H9 (cell line): ENCODE data around the gene NDUFV2. TPM values are rescaled to one million over a fixed set of nuclear protein-coding genes. Genes with fewer than 3 reads are reported as not detected.
A peak's percentile ranks its signal among the peaks of the same experiment; 100 is the strongest.

Experiments used
- DNase-seq: peaks from one replicate; pipeline ENCODE4 v3.0.0-alpha.2; 2017
- H2AFZ ChIP-seq: one replicate; pipeline ENCODE4 v1.6.1; 2013; ENCODE audit warnings: mild to moderate bottlenecking, low read length, control low read depth, moderate library complexity
- H2AK5ac ChIP-seq: 2 replicates; pipeline ENCODE4 v1.6.1; 2013; ENCODE audit warnings: low read length, control low read depth, mixed read lengths; ENCODE audit not compliant: insufficient read length
- H2BK120ac ChIP-seq: one replicate; pipeline ENCODE4 v1.6.1; 2013; ENCODE audit warnings: low read depth, mild to moderate bottlenecking, low read length, control low read depth, inconsistent platforms; ENCODE audit not compliant: poor library complexity, severe bottlenecking
- H2BK12ac ChIP-seq: 2 replicates; pipeline ENCODE4 v1.6.1; 2013; ENCODE audit warnings: low read length, control low read depth, mixed read lengths, low read depth; ENCODE audit not compliant: insufficient read length
- H2BK15ac ChIP-seq: 2 replicates; pipeline ENCODE4 v1.6.1; 2013; ENCODE audit warnings: low read depth, low read length, control low read depth
- H2BK20ac ChIP-seq: one replicate; pipeline ENCODE4 v1.6.1; 2013; ENCODE audit warnings: low read depth, mild to moderate bottlenecking, low read length, control low read depth, inconsistent platforms; ENCODE audit not compliant: poor library complexity, severe bottlenecking
- H2BK5ac ChIP-seq: 2 replicates; pipeline ENCODE4 v1.6.1; 2013; ENCODE audit warnings: low read length, control low read depth, mixed read lengths; ENCODE audit not compliant: insufficient read length
- H3K14ac ChIP-seq: 2 replicates; pipeline ENCODE4 v1.6.1; 2013; ENCODE audit warnings: low read length, control low read depth; ENCODE audit not compliant: insufficient read depth
- H3K18ac ChIP-seq: 2 replicates; pipeline ENCODE4 v1.6.1; 2013; ENCODE audit warnings: low read depth, mild to moderate bottlenecking, mixed read lengths, low read length, control low read depth; ENCODE audit not compliant: insufficient read length
- H3K23ac ChIP-seq: 2 replicates; pipeline ENCODE4 v1.6.1; 2013; ENCODE audit warnings: low read length, control low read depth, mixed read lengths, low read depth; ENCODE audit not compliant: insufficient read length
- H3K23me2 ChIP-seq: 2 replicates; pipeline ENCODE4 v1.6.1; 2013; ENCODE audit warnings: low read depth, mild to moderate bottlenecking, mixed read lengths, low read length, control low read depth; ENCODE audit not compliant: insufficient read length, poor library complexity, severe bottlenecking
- H3K27ac ChIP-seq: 2 replicates; pipeline ENCODE4 v1.5.1; 2013; ENCODE audit warnings: low read length, control low read depth, mixed read lengths, low read depth; ENCODE audit not compliant: insufficient read length
- H3K27me3 ChIP-seq: 2 replicates; pipeline ENCODE4 v1.6.1; 2013; ENCODE audit warnings: low read length, control low read depth, inconsistent platforms; ENCODE audit not compliant: insufficient read depth
- H3K4ac ChIP-seq: 2 replicates; pipeline ENCODE4 v1.6.1; 2013; ENCODE audit warnings: low read depth, mild to moderate bottlenecking, control low read depth, inconsistent platforms, low read length, moderate library complexity
- H3K4me1 ChIP-seq: 2 replicates; pipeline ENCODE4 v1.6.1; 2013; ENCODE audit warnings: low read length, control low read depth, inconsistent platforms; ENCODE audit not compliant: insufficient read depth
- H3K4me2 ChIP-seq: 2 replicates; pipeline ENCODE4 v1.6.1; 2013; ENCODE audit warnings: low read length, control low read depth, mixed read lengths; ENCODE audit not compliant: insufficient read length, insufficient read depth
- H3K56ac ChIP-seq: 2 replicates; pipeline ENCODE4 v1.6.1; 2013; ENCODE audit warnings: low read depth, mild to moderate bottlenecking, mixed read lengths, low read length, control low read depth; ENCODE audit not compliant: insufficient read length
- H3K79me1 ChIP-seq: 2 replicates; pipeline ENCODE4 v1.6.1; 2013; ENCODE audit warnings: low read depth, mild to moderate bottlenecking, moderate library complexity, low read length, control low read depth, inconsistent platforms; ENCODE audit not compliant: insufficient read depth, poor library complexity, severe bottlenecking
- H3K79me2 ChIP-seq: 2 replicates; pipeline ENCODE4 v1.6.1; 2013; ENCODE audit warnings: low read length, control low read depth, inconsistent platforms; ENCODE audit not compliant: insufficient read depth
- H3K9ac ChIP-seq: 2 replicates; pipeline ENCODE4 v1.6.1; 2013; ENCODE audit warnings: low read length, control low read depth, mixed read lengths; ENCODE audit not compliant: insufficient read length; ENCODE audit errors: extremely low read depth
- H3K9me3 ChIP-seq: one replicate; pipeline ENCODE4 v1.6.1; 2013; ENCODE audit warnings: low read depth, low read length, inconsistent platforms; ENCODE audit not compliant: control insufficient read depth
- H3T11ph ChIP-seq: one replicate; pipeline ENCODE4 v1.6.1; 2013; ENCODE audit warnings: mild to moderate bottlenecking, low read length, control low read depth, inconsistent platforms
- H4K20me1 ChIP-seq: one replicate; pipeline ENCODE4 v1.6.1; 2013; ENCODE audit not compliant: control insufficient read depth, insufficient read length, insufficient read depth
- H4K5ac ChIP-seq: 2 replicates; pipeline ENCODE4 v1.6.1; 2013; ENCODE audit warnings: low read depth, mild to moderate bottlenecking, mixed read lengths, low read length, control low read depth; ENCODE audit not compliant: insufficient read length
- H4K8ac ChIP-seq: replicated peaks from 2 replicates; pipeline ENCODE4 v1.6.1; 2013; ENCODE audit warnings: low read length, control low read depth, mixed read lengths, low read depth; ENCODE audit not compliant: insufficient read length
- H4K91ac ChIP-seq: 2 replicates; pipeline ENCODE4 v1.6.1; 2013; ENCODE audit warnings: low read depth, mild to moderate bottlenecking, moderate library complexity, mixed read lengths, low read length, control low read depth; ENCODE audit not compliant: insufficient read length
- H3K27ac Mint-ChIP-seq, 3 experiments: 2 replicates in 2 of 3; 3 replicates in 1 of 3; pipeline ENCODE4 v1.8.0; 2020 to 2021; ENCODE audit warnings: mixed read lengths in 3 of 3, mild to moderate bottlenecking in 1 of 3, moderate library complexity in 1 of 3
- H3K27me3 Mint-ChIP-seq: 2 replicates; pipeline ENCODE4 v1.8.0; 2021; ENCODE audit warnings: low read depth, mild to moderate bottlenecking, moderate library complexity, mixed read lengths
- H3K36me3 Mint-ChIP-seq, 3 experiments: 2 replicates in 2 of 3; 3 replicates in 1 of 3; pipeline ENCODE4 v1.8.0; 2020 to 2021; ENCODE audit warnings: low read depth in 3 of 3, mixed read lengths in 3 of 3; ENCODE audit not compliant: insufficient read depth in 1 of 3
- H3K4me1 Mint-ChIP-seq, 2 experiments: 2 replicates each; pipeline ENCODE4 v1.8.0; 2020; ENCODE audit warnings: mixed read lengths in 2 of 2
- H3K4me3 Mint-ChIP-seq, 2 experiments: 2 replicates in 1 of 2; 3 replicates in 1 of 2; pipeline ENCODE4 v1.8.0; 2020 to 2021; ENCODE audit warnings: mild to moderate bottlenecking in 2 of 2, mixed read lengths in 2 of 2, moderate library complexity in 1 of 2
- H3K9me3 Mint-ChIP-seq, 2 experiments: 2 replicates in 1 of 2; 3 replicates in 1 of 2; pipeline ENCODE4 v1.8.0; 2020; ENCODE audit warnings: mild to moderate bottlenecking in 2 of 2, mixed read lengths in 2 of 2, moderate library complexity in 1 of 2
- WGBS: extraction: QIAGEN DNeasy Blood & Tissue Kit; methylation state at CpG from one replicate; pipeline ENCODE4 v1.1.7; 2013; ENCODE audit warnings: missing lambda C conversion rate, low lambda C conversion rate, mixed read lengths; ENCODE audit not compliant: insufficient read length; ENCODE audit errors: extremely low coverage; 5-methylcytosine and 5-hydroxymethylcytosine counted together
- total RNA-seq: library from RNA; stranded (reverse); gene quantifications from 2 replicates; pipeline ENCODE4 v1.2.1, GENCODE V29; 2021
- TF ChIP-seq, protein P1 (sequence below): fragments of 200-600 bp; sonication (generic); conservative IDR thresholded peaks from 3 replicates; pipeline ENCODE4 v1.8.0; 2021; ENCODE audit warnings: antibody characterized with exemption, mild to moderate bottlenecking

Gene NDUFV2
- total RNA-seq, 1 experiment from 2014 or later = 206 TPM

GRCh38 chr18:9079818-9080528, 22.5 kb upstream of the NDUFV2 start:
- no peak for DNase-seq
- peak overlapping the region in 1 of 3 experiments; percentile 91; a peak in 3 of 7 replicates for H3K27ac Mint-ChIP-seq
- H3K14ac ChIP-seq = no peak overlapping the region
- no peaks in the 10 kb centered on the region for H3K9me3 ChIP-seq
- H3K9me3 Mint-ChIP-seq = no peaks in the 10 kb centered on the region
- H4K8ac ChIP-seq = no peak overlapping the region
- no CpG with 5 or more reads among the region's 6 CpGs for WGBS
- no peak overlapping the region for H3K18ac ChIP-seq
- no peak overlapping the region for H2BK20ac ChIP-seq
- no peak overlapping the region for H4K5ac ChIP-seq
- H3K4me1 ChIP-seq = no peaks in the 10 kb centered on the region
- no peak overlapping the region for H3K4me3 Mint-ChIP-seq
- no peak overlapping the region for H2BK5ac ChIP-seq
- H3K36me3 Mint-ChIP-seq = no peaks in the 10 kb centered on the region
- no peaks in the 10 kb centered on the region for H3K23me2 ChIP-seq
- no peaks in the 10 kb centered on the region for H3K79me2 ChIP-seq
- TF ChIP-seq, protein P1, sequence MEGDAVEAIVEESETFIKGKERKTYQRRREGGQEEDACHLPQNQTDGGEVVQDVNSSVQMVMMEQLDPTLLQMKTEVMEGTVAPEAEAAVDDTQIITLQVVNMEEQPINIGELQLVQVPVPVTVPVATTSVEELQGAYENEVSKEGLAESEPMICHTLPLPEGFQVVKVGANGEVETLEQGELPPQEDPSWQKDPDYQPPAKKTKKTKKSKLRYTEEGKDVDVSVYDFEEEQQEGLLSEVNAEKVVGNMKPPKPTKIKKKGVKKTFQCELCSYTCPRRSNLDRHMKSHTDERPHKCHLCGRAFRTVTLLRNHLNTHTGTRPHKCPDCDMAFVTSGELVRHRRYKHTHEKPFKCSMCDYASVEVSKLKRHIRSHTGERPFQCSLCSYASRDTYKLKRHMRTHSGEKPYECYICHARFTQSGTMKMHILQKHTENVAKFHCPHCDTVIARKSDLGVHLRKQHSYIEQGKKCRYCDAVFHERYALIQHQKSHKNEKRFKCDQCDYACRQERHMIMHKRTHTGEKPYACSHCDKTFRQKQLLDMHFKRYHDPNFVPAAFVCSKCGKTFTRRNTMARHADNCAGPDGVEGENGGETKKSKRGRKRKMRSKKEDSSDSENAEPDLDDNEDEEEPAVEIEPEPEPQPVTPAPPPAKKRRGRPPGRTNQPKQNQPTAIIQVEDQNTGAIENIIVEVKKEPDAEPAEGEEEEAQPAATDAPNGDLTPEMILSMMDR = no peak
- H3K4ac ChIP-seq = no peak overlapping the region
- no peak overlapping the region for H2BK120ac ChIP-seq
- no peak overlapping the region for H3T11ph ChIP-seq
- H3K27me3 ChIP-seq = no peaks in the 10 kb centered on the region
- H3K9ac ChIP-seq = no peak overlapping the region
- H3K4me1 Mint-ChIP-seq = no peaks in the 10 kb centered on the region; a peak in 1 of 4 replicates
- no peaks in the 10 kb centered on the region for H3K79me1 ChIP-seq
- no peak overlapping the region for H3K56ac ChIP-seq
- H2AK5ac ChIP-seq = no peak overlapping the region
- H3K23ac ChIP-seq = no peak overlapping the region
- H2BK15ac ChIP-seq = no peak overlapping the region
- no peaks in the 10 kb centered on the region for H4K20me1 ChIP-seq
- H2AFZ ChIP-seq = no peak overlapping the region
- no peaks in the 10 kb centered on the region; the same call in 1 of the 2 replicates for H3K27me3 Mint-ChIP-seq
- H2BK12ac ChIP-seq = no peak overlapping the region
- no peak overlapping the region for H4K91ac ChIP-seq
- no peak overlapping the region for H3K27ac ChIP-seq
- H3K4me2 ChIP-seq = no peak overlapping the region
